Right lobe of liver (tissue), 4 donors: ENCODE results near the gene GCAT.

Source experiments
- CTCF ChIP-seq, 4 donors: fragments of 200-600 bp in 3 of 4; fragments of 450-650 bp in 1 of 4; IDR thresholded peaks; one replicate each; pipeline versions ENCODE4 v1.5.1 to v1.8.0; 2016 to 2022; ENCODE audit warnings: antibody characterized with exemption in 4 of 4, mild to moderate bottlenecking in 2 of 4
- POLR2A ChIP-seq: fragments of 450-650 bp; IDR thresholded peaks from one replicate; pipeline ENCODE4 v1.6.1; 2017; ENCODE audit warnings: antibody characterized with exemption, mild to moderate bottlenecking
- donor health status: DM: no; HTN: no; CAD: no.
- donor health status: DM: no; HTN: no; CAD: no.
- donor health status: DM: no; HTN: yes; CAD: no.

DNA sequence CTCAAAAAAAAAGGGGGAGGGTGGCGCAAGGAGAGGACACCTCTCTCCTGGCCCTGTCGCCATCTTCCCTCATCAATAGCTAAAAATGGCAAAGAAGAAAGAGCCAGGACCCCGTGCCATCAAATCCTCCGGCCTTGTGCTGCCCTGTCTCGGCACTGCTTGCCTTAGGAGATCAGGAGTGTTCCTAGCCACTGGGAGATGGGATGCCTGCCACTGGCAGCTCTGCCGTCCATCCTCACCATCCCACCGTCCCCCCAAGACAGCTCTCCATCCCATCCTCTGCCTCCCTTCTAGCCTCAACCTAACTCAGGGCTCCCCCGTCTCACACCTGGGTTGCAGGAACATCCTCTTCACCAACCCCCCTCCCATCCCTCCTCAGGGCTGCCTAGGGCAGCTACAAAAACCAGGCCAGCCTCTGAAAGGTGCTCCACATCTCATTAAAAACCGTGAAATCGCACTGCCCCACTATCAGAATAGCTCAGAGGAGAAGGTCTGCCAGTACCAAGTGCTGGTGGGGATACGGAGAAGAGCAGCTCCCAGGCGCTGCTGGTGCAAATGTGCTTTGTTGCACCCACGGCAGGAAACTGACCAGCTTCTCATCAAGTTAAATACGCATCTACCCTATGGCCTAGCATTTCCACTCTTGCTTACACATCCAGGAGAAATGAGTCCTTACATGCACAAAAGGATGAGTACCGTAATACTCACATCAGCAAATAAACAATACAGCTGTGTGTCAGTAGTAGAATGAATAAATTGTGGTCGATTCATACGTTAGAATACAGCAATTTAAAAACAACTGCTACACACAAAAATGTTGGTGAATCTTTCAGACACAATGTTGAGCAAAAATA lies 31.7 kb upstream of the GCAT start:
- TF ChIP-seq CTCF (IDR thresholded peaks at IDR 0.05) (no peak), POLR2A (no peak)
